HG03457 (cell line): Measurements from ENCODE around the gene PPM1G.
"Not testable (repeated sequence)": the region's sequence is repeated elsewhere in the genome, so short reads cannot be mapped to it uniquely, and the experiment has no call there.

Experiments
- ATAC-seq: cut with Tn5 transposase; IDR thresholded peaks from one replicate; pipeline ENCODE4 v1.9.1; 2021; ENCODE audit warnings: moderate number of reproducible peaks; ENCODE audit not compliant: unreplicated experiment

The PPM1G gene, protein sequence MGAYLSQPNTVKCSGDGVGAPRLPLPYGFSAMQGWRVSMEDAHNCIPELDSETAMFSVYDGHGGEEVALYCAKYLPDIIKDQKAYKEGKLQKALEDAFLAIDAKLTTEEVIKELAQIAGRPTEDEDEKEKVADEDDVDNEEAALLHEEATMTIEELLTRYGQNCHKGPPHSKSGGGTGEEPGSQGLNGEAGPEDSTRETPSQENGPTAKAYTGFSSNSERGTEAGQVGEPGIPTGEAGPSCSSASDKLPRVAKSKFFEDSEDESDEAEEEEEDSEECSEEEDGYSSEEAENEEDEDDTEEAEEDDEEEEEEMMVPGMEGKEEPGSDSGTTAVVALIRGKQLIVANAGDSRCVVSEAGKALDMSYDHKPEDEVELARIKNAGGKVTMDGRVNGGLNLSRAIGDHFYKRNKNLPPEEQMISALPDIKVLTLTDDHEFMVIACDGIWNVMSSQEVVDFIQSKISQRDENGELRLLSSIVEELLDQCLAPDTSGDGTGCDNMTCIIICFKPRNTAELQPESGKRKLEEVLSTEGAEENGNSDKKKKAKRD

GRCh38 chr2:27409321-27410073 is at the start of gene PPM1G:
Gene PPM1G, minus strand, starts transcription at chr2:27409591. Its CDS starts 169 bp downstream, at chr2:27409422.
- ATAC-seq = peak; percentile 86

- ATAC-seq = no peak
These were observed 44.6 kb upstream of the PPM1G start for GRCh38 chr2:27453968-27454367.

GRCh38 chr2:27451095-27451494 is 41.7 kb upstream of the PPM1G start:
- ATAC-seq = no peak

GRCh38 chr2:27448381-27448780 is 39.0 kb upstream of the PPM1G start:
- no peak for ATAC-seq

DNA sequence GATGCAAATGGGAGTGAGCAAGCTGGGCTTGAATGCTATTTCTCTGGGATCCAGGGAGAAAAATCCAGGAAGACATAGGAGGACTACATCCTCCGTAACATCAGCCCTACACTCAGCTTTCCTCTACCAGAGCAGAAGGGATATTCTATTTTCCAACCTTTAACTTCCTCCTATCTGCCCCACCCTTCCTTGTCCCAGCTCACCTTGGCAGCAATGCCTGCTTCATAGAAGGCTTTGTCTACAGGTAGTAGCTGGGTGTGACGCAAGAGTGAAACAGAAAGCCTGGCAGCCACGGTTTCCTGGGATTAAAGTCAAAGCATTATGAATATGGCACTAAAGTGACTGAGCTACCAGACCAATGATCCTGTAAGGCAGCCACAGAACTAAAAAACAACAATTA is 36.7 kb upstream of the PPM1G start:
- no peak for ATAC-seq

GRCh38 chr2:27445615-27446014 is 36.2 kb upstream of the PPM1G start:
- no peak for ATAC-seq

DNA sequence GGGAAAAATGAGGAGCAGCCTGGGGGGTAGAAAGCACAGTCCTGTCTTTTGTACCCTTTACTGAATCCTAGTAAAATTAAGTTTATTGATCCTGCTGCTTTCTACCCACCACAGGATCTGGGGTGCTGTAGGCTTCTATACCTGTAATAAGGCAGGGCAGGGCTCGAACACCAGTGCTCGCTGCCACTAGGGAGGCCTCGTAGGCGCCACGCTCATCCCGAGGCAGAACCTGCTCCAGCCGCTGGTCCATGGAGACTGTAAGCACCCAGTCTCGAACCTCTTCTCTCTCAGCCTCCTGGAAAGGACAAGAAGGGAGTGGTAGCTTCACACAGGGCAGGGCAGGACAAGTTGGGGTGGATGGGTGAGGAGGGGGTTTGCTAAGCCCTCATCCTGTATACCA is 35.8 kb upstream of the PPM1G start:
- ATAC-seq = no peak

GRCh38 chr2:27442920-27443282 is 33.5 kb upstream of the PPM1G start:
- ATAC-seq = no peak

DNA sequence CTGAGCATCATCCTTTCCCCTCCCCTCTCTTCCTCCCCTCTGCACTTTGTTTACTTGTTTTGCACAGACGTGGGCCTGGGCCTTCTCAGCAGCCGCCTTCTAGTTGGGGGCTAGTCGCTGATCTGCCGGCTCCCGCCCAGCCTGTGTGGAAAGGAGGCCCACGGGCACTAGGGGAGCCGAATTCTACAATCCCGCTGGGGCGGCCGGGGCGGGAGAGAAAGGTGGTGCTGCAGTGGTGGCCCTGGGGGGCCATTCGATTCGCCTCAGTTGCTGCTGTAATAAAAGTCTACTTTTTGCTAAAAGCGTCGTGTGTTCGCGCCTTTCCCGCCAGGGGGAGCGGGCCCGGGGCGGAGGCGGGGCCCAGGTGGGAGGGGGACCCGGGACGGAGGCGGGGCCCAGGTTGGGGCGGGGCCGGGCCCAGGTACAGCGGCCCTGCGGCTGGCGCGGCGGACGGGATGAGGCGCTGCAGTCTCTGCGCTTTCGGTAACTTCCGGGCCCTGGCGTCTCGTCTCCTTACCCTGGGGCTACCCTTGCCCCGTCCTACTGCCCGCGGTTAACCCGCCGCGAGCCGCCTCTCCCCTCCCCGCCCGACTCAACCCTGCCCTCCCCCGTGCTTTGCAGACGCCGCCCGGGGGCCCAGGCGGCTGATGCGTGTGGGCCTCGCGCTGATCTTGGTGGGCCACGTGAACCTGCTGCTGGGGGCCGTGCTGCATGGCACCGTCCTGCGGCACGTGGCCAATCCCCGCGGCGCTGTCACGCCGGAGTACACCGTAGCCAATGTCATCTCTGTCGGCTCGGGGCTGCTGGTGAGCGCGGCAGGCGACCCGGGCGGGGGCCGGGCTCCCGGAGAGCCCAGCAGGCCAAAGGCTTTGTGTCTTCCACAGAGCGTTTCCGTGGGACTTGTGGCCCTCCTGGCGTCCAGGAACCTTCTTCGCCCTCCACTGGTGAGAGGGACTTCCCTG is 32.8 kb upstream of the PPM1G start, which contains the start of gene KRTCAP3:
TSS of gene KRTCAP3 (plus strand) at position 424 of the 962 bp plus-strand sequence. CDS start at position 456, 32 bp downstream.
- no peak for ATAC-seq

DNA sequence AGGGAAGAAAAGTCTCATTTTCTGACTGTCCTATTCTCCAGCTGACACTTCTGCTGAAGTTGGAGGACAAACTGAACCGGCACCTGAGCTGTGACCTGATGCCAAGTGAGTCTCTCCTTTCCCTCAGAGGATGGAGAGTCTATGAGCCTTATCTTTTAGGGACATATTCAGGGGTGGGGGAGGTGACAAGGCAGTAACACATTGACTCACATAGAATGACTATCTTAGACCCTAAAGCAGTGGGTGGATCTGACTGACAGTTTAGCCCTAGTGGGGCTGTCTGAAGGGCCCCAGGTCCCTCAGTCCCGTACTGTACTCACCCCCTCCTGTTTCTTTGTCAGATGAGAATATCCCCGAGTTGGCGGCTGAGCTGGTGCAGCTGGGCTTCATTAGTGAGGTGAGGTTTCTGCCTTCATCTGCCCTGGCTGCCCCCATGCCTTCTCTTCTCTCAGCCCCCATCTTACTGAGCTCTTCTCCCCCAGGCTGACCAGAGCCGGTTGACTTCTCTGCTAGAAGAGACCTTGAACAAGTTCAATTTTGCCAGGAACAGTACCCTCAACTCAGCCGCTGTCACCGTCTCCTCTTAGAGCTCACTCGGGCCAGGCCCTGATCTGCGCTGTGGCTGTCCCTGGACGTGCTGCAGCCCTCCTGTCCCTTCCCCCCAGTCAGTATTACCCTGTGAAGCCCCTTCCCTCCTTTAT is 32.0 kb upstream of the PPM1G start:
- no peak for ATAC-seq

- no peak for ATAC-seq
These were observed 26.2 kb upstream of the PPM1G start for GRCh38 chr2:27435628-27436027.

DNA sequence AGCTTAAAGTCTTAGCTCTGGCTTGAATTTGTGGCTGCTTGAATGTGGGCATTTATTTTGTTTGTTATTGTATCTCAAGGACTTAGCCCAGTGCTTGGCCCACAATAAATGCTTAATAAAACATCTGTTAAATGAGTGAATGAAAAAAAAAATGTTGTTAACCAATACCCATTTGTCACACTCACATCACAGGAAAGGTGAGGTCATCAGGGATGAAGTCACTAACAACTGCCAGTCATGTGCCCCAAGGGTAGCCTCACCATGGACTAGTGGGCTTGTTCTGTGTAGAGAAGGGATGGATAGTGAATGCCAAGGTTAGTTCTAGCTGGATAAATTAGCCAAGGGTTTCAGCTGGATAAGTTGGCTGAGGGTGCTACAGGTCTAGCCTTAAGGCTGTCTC is 22.0 kb upstream of the PPM1G start:
- no peak for ATAC-seq

- peak; percentile 62 for ATAC-seq
These were observed 19.7 kb upstream of the PPM1G start for GRCh38 chr2:27428978-27429541.

GRCh38 chr2:27428213-27428977 is 19.0 kb upstream of the PPM1G start, which contains the start of gene NRBP1:
Gene NRBP1, plus strand, starts transcription at chr2:27428631. Its CDS starts 4,643 bp downstream, at chr2:27433274.
- peak; percentile 68 for ATAC-seq

GRCh38 chr2:27427863-27428212 is 18.4 kb upstream of the PPM1G start:
- no peak for ATAC-seq

GRCh38 chr2:27425039-27425438 is 15.6 kb upstream of the PPM1G start:
- ATAC-seq = not testable (repeated sequence)

GRCh38 chr2:27422958-27423357 is 13.6 kb upstream of the PPM1G start:
- no peak for ATAC-seq

DNA sequence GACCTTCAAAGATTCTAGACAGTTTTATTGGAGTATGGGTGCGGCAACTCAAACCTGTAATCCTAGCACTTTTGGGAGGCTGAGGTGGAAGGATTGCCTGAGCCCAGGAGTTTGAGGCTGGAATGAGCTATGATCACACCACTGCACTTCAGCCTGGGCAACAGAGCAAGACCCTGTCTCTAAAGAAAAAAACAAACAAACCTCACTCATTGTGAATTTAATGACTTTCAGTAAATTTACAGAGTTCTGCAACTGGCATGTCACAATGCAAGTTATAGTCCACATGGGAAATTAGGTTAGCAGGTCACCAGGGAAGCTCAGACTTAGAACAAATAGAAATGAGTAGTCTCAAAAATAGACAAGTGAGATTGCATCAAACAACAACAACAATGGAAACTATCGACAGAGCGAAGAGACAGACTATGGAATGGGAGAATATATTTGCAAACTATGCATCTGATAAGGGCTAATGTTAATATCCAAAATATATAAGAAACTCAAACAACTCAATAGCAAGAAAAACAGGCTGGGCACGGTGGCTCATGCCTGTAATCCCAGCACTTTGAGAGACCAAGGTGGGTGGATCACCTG is 12.4 kb upstream of the PPM1G start:
- ATAC-seq = no peak

GRCh38 chr2:27420996-27421395 is 11.6 kb upstream of the PPM1G start:
- no peak for ATAC-seq
